K562 (cell line): Measurements from ENCODE around the gene KCTD13. TPM values are rescaled to one million over a fixed set of nuclear protein-coding genes. Genes with fewer than 3 reads are reported as not detected.
A peak's percentile ranks its signal among the peaks of the same experiment; 100 is the strongest.

Source experiments
- BCL6 ChIP-seq: fragments of 250-450 bp; sonication (Bioruptor Pico); IDR thresholded peaks from 2 replicates; pipeline ENCODE4 v1.4.0; 2020
- CHCHD3 ChIP-seq: fragments of 250-450 bp; sonication (Bioruptor Pico); IDR thresholded peaks from 2 replicates; pipeline ENCODE4 v2.1.2; 2022; ENCODE audit warnings: mild to moderate bottlenecking
- HMG20B ChIP-seq: fragments of 250-450 bp; sonication (Bioruptor Pico); IDR thresholded peaks from 2 replicates; pipeline ENCODE4 v1.5.0; 2021; ENCODE audit warnings: mild to moderate bottlenecking
- HNRNPL ChIP-seq: fragments of 200-400 bp; formaldehyde crosslinking; IDR thresholded peaks from 2 replicates; pipeline ENCODE4 v1.6.1; 2017; ENCODE audit warnings: low read depth, mild to moderate bottlenecking, low read length
- ILF3 ChIP-seq: fragments of 450-650 bp; IDR thresholded peaks from 2 replicates; pipeline ENCODE4 v1.6.1; 2018; ENCODE audit warnings: antibody characterized with exemption, mild to moderate bottlenecking, moderate library complexity, borderline replicate concordance
- MCM3 ChIP-seq: fragments of 450-650 bp; IDR thresholded peaks from 2 replicates; pipeline ENCODE4 v1.6.1; 2016
- MED1 ChIP-seq: sonication (generic); formaldehyde crosslinking; IDR thresholded peaks from 2 replicates; pipeline ENCODE4 v1.8.1; 2023; ENCODE audit warnings: missing genetic modification reagents, borderline replicate concordance
- MIER1 ChIP-seq: fragments of 450-650 bp; IDR thresholded peaks from 2 replicates; pipeline ENCODE4 v1.6.1; 2016; ENCODE audit warnings: antibody characterized with exemption, mild to moderate bottlenecking, low read depth
- PHTF2 ChIP-seq: fragments of 250-450 bp; sonication (Bioruptor Pico); IDR thresholded peaks from 2 replicates; pipeline ENCODE4 v1.5.0; 2021; ENCODE audit warnings: mild to moderate bottlenecking
- PTRF ChIP-seq: fragments of 450-650 bp; IDR thresholded peaks from 2 replicates; pipeline ENCODE4 v1.6.1; 2016; ENCODE audit warnings: mild to moderate bottlenecking, missing genetic modification characterization, missing compliant biosample characterization
- SIRT6 ChIP-seq: IDR thresholded peaks from one replicate; pipeline ENCODE4 v1.6.1; 2012; ENCODE audit warnings: low read depth, mild to moderate bottlenecking, control low read depth, inconsistent platforms, low read length, moderate library complexity
- TEAD1 ChIP-seq, 2 experiments: fragments of 450-650 bp in 1 of 2; sonication (generic) in 1 of 2; formaldehyde crosslinking; IDR thresholded peaks; 2 replicates each; pipeline versions ENCODE4 v1.4.0 to v1.8.0; 2020 to 2022; ENCODE audit warnings: mild to moderate bottlenecking in 2 of 2, missing genetic modification reagents in 1 of 2
- ZNF184 ChIP-seq: sonication (generic); formaldehyde crosslinking; IDR thresholded peaks from 2 replicates; pipeline ENCODE4 v1.5.0; 2020; ENCODE audit warnings: missing genetic modification reagents
- ZNF408 ChIP-seq: fragments of 250-450 bp; sonication (Bioruptor Pico); IDR thresholded peaks from 2 replicates; pipeline ENCODE4 v1.4.0; 2020; ENCODE audit warnings: low read depth, mild to moderate bottlenecking, moderate library complexity
- ZNF583 ChIP-seq: fragments of 250-450 bp; sonication (Bioruptor Pico); IDR thresholded peaks from 2 replicates; pipeline ENCODE4 v1.4.0; 2020
- polyA plus RNA-seq, 8 experiments: library from polyadenylated mRNA; depleted of rRNA in 4 of 8; stranded (reverse) in 5 of 8; unstranded in 3 of 8; fragments of >200 nt; fragmentation: Nextera tagmentation in 2 of 8; fragmentation: Illumina TruSeq in 1 of 8; extraction: Ambion mirVana in 2 of 8; extraction: Trizol in 1 of 8; gene quantifications; 2 replicates each; pipeline versions ENCODE4 v1.2.1 to v1.2.3, GENCODE V29; 2011 to 2014; ENCODE audit warnings: inconsistent platforms in 1 of 8, missing spikeins in 1 of 8
- total RNA-seq, 7 experiments: library from RNA; depleted of rRNA in 6 of 7; stranded (reverse); fragments of >200 nt in 6 of 7; fragmentation: Illumina TruSeq in 2 of 7; extraction: Trizol in 2 of 7; gene quantifications; 2 replicates each; pipeline versions ENCODE4 v1.2.1 to v1.2.3, GENCODE V29; 2011 to 2021; ENCODE audit warnings: low replicate concordance in 1 of 7
- TF ChIP-seq, protein P1 (sequence below), 2 experiments: fragments of 200-800 bp in 1 of 2; sonication (Bioruptor generic) in 1 of 2; sonication (generic) in 1 of 2; formaldehyde crosslinking in 1 of 2; IDR thresholded peaks in 1 of 2; conservative IDR thresholded peaks in 1 of 2; 2 replicates each; pipeline versions ENCODE4 v1.5.0 to v1.6.1; 2016 to 2020; ENCODE audit warnings: missing compliant biosample characterization in 1 of 2, missing genetic modification characterization in 1 of 2, missing genetic modification reagents in 1 of 2
- TF ChIP-seq, protein P2 (sequence below): fragments of 450-650 bp; IDR thresholded peaks from 2 replicates; pipeline ENCODE4 v1.6.1; 2018; ENCODE audit not compliant: partially characterized antibody
- TF ChIP-seq, protein P3 (sequence below), 2 experiments: fragments of 450-650 bp in 1 of 2; IDR thresholded peaks; 2 replicates each; pipeline ENCODE4 v1.6.1; 2011 to 2017; ENCODE audit warnings: low read depth in 2 of 2, antibody characterized with exemption in 1 of 2, borderline replicate concordance in 1 of 2, low read length in 1 of 2, mild to moderate bottlenecking in 1 of 2, mixed read lengths in 1 of 2; ENCODE audit not compliant: control insufficient read depth in 1 of 2

The KCTD13 gene
- total and polyA plus RNA-seq, 9 of the 15 experiments (the other 6 are each of a cell fraction or from before 2014, with no cell fraction given), result 1.0 to 20.6 (median 9.8) TPM

DNA sequence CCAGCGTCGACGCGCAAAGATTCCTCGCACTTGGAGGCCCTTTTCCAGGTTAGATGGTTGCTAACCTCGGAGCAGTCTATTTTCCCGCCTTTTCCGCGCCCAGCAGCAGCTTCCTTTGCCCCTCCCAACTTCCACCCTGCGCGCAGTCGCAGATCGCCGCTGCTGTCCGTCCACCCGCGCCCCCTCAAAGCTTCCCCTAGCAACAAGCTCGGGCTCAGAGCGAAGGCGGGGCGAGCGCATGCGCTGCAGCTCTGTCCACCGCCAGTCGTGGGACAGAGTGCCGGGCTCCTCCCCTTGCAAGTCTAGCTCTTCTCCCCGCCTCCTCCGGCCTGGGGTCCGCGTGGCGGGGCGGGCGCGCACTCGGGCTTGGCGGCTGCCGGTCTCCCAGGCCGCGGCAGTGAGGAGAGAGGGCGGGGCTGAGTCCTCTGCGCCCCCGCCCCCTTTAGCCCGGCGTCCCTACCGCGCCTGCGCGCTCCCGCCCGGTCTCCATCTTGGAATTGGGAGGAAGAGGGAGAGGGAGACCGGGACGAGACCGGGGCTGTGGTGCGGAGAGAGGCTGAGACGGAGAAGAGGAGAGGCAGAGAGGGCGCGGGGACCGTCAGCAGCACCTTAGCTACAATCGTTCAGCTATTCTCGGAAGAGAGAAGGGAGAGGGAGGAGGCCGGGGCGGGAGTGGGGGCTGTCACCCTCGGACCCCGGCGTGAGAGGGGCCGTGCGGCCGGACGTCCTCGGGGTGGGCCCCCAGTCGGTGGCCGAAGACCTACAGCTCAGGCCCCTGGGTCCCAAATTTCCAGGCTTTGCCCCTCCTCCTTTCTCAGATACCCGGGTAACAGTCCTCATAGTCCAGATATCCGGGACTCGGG, 47.6 kb upstream of the KCTD13 start, which contains the start of gene TAOK2 (continued):
- TF ChIP-seq HMG20B (CRISPR knock-in tag) (no peak), TEAD1 (CRISPR knock-in tag; IDR thresholded peaks at IDR 0.05) (0 out of 4 replicates have a peak, but pooled peaks of 1 of the 2 experiments have one; percentile 17), ZNF408 (CRISPR knock-in tag) (no peak), HNRNPL (no peak), PTRF (tag) (no peak), ZNF583 (CRISPR knock-in tag) (no peak; the same call in 1 of the 2 replicates), CHCHD3 (CRISPR knock-in tag) (peak; percentile 39; the same call in 1 of the 2 replicates), ILF3 (no peak), SIRT6 (no peak), BCL6 (CRISPR knock-in tag) (no peak), MIER1 (no peak), ZNF184 (CRISPR knock-in tag) (no peak), PHTF2 (no peak), MED1 (no peak), MCM3 (no peak)
- TF ChIP-seq, protein P1, sequence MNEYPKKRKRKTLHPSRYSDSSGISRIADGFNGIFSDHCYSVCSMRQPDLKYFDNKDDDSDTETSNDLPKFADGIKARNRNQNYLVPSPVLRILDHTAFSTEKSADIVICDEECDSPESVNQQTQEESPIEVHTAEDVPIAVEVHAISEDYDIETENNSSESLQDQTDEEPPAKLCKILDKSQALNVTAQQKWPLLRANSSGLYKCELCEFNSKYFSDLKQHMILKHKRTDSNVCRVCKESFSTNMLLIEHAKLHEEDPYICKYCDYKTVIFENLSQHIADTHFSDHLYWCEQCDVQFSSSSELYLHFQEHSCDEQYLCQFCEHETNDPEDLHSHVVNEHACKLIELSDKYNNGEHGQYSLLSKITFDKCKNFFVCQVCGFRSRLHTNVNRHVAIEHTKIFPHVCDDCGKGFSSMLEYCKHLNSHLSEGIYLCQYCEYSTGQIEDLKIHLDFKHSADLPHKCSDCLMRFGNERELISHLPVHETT (CRISPR knock-in tag; conservative IDR thresholded peaks at IDR 0.05 in 1 of 2, IDR thresholded peaks at IDR 0.05 in 1 of 2), result peak in 1 of 2 experiments; percentile 93; a peak in 2 of 4 replicates
- TF ChIP-seq, protein P2, sequence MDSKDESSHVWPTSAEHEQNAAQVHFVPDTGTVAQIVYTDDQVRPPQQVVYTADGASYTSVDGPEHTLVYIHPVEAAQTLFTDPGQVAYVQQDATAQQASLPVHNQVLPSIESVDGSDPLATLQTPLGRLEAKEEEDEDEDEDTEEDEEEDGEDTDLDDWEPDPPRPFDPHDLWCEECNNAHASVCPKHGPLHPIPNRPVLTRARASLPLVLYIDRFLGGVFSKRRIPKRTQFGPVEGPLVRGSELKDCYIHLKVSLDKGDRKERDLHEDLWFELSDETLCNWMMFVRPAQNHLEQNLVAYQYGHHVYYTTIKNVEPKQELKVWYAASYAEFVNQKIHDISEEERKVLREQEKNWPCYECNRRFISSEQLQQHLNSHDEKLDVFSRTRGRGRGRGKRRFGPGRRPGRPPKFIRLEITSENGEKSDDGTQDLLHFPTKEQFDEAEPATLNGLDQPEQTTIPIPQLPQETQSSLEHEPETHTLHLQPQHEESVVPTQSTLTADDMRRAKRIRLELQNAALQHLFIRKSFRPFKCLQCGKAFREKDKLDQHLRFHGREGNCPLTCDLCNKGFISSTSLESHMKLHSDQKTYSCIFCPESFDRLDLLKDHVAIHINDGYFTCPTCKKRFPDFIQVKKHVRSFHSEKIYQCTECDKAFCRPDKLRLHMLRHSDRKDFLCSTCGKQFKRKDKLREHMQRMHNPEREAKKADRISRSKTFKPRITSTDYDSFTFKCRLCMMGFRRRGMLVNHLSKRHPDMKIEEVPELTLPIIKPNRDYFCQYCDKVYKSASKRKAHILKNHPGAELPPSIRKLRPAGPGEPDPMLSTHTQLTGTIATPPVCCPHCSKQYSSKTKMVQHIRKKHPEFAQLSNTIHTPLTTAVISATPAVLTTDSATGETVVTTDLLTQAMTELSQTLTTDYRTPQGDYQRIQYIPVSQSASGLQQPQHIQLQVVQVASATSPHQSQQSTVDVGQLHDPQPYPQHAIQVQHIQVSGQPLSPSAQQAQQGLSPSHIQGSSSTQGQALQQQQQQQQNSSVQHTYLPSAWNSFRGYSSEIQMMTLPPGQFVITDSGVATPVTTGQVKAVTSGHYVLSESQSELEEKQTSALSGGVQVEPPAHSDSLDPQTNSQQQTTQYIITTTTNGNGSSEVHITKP, result no peak
- TF ChIP-seq, protein P3, sequence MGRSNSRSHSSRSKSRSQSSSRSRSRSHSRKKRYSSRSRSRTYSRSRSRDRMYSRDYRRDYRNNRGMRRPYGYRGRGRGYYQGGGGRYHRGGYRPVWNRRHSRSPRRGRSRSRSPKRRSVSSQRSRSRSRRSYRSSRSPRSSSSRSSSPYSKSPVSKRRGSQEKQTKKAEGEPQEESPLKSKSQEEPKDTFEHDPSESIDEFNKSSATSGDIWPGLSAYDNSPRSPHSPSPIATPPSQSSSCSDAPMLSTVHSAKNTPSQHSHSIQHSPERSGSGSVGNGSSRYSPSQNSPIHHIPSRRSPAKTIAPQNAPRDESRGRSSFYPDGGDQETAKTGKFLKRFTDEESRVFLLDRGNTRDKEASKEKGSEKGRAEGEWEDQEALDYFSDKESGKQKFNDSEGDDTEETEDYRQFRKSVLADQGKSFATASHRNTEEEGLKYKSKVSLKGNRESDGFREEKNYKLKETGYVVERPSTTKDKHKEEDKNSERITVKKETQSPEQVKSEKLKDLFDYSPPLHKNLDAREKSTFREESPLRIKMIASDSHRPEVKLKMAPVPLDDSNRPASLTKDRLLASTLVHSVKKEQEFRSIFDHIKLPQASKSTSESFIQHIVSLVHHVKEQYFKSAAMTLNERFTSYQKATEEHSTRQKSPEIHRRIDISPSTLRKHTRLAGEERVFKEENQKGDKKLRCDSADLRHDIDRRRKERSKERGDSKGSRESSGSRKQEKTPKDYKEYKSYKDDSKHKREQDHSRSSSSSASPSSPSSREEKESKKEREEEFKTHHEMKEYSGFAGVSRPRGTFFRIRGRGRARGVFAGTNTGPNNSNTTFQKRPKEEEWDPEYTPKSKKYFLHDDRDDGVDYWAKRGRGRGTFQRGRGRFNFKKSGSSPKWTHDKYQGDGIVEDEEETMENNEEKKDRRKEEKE (IDR thresholded peaks at IDR 0.05; ENCODE audit: borderline replicate concordance in 1 of 2, control insufficient read depth in 1 of 2, low read depth in 2 of 2, low read length in 1 of 2), result no peak; a peak in 1 of 4 replicates
